Adrenal gland (tissue), 12 donors: ENCODE measurements around the gene PLA2G5. TPM values are rescaled to one million over a fixed set of nuclear protein-coding genes. Genes with fewer than 3 reads are reported as not detected.
A peak's percentile ranks its signal among the peaks of the same experiment; 100 is the strongest.

Experiments used
- DNase-seq, 7 donors: peaks; one replicate each; pipeline ENCODE4 v3.0.0-alpha.2; 2019 to 2020
- H3K27ac ChIP-seq, 5 donors: fragments of 200-600 bp; sonication (generic) in 4 of 5; 1 replicate in 3 of 5; 2 replicates in 2 of 5; pipeline versions ENCODE4 v1.5.1 to v1.8.0; 2016 to 2020; ENCODE audit warnings: mild to moderate bottlenecking in 1 of 5
- H3K27me3 ChIP-seq: fragments of 200-600 bp; 2 replicates; pipeline ENCODE4 v1.8.0; 2021
- H3K36me3 ChIP-seq, 2 donors: fragments of 200-600 bp; replicated peaks in 1 of 2; 1 replicate in 1 of 2; 2 replicates in 1 of 2; pipeline versions ENCODE4 v1.5.1 to v1.8.0; 2018 to 2022
- H3K4me1 ChIP-seq, 2 donors: fragments of 200-600 bp; replicated peaks in 1 of 2; 1 replicate in 1 of 2; 2 replicates in 1 of 2; pipeline versions ENCODE4 v1.5.1 to v1.8.0; 2018 to 2021
- H3K4me3 ChIP-seq, 4 donors: fragments of 200-600 bp; sonication (generic) in 3 of 4; one replicate each; pipeline ENCODE4 v1.5.1; 2016 to 2018
- H3K9me3 ChIP-seq, 3 donors: fragments of 200-600 bp; sonication (generic) in 1 of 3; replicated peaks in 1 of 3; 1 replicate in 2 of 3; 2 replicates in 1 of 3; pipeline versions ENCODE4 v1.5.1 to v1.8.0; 2016 to 2021
- POLR2A ChIP-seq, 2 donors: fragments of 450-650 bp; IDR thresholded peaks; one replicate each; pipeline ENCODE4 v1.6.1; 2017; ENCODE audit warnings: antibody characterized with exemption in 2 of 2, mild to moderate bottlenecking in 2 of 2, moderate library complexity in 1 of 2
- WGBS, 4 donors: extraction: QIAGEN DNeasy Blood & Tissue Kit in 2 of 4; methylation state at CpG; one replicate each; pipeline versions ENCODE4 v1.1.5 to v1.1.7; 2013 to 2017; 5-methylcytosine and 5-hydroxymethylcytosine counted together
- intact Hi-C, 2 donors: fragments of 100-400 bp; cut with DNase I; formaldehyde crosslinking; loops; one replicate each; pipeline versions ENCODE4 v1.14.1 to v1.15.0; 2022 to 2023
- polyA plus RNA-seq, 3 donors: library from polyadenylated mRNA; stranded (reverse); fragments of 200-250 nt in 2 of 3; fragments of 350-450 nt in 1 of 3; fragmentation: Illumina TruSeq in 1 of 3; extraction: RNeasy Lipid Tissue Mini Kit (QIAGEN cat#74804) in 1 of 3; gene quantifications; one replicate each; pipeline ENCODE4 v1.2.3, GENCODE V29; 2013 to 2014
- total RNA-seq, 9 donors: library from RNA; depleted of rRNA in 4 of 9; stranded (reverse); fragments of >200 nt in 4 of 9; fragments of 120-200 nt in 1 of 9; fragmentation: NEBNext Ultra II Directional in 1 of 9; extraction: Animal tissue kit (Norgen Biotek cat#: 25700) in 1 of 9; gene quantifications; one replicate each; pipeline versions ENCODE4 v1.1.0 to v1.2.4, GENCODE V29; 2013 to 2023
- TF ChIP-seq, protein P1 (sequence below), 6 experiments: fragments of 450-650 bp in 4 of 6; fragments of 200-600 bp in 2 of 6; sonication (generic) in 1 of 6; IDR thresholded peaks; 1 replicate in 5 of 6; 2 replicates in 1 of 6; pipeline versions ENCODE4 v1.5.1 to v1.8.0; 2016 to 2021; ENCODE audit warnings: antibody characterized with exemption in 6 of 6, mild to moderate bottlenecking in 2 of 6, moderate library complexity in 1 of 6
- donor health status: healthy with polysubstance abuse.
- donor health status: Bipolar disorder and iron deficiency.
- donor health status: DM: yes; HTN: yes; CAD: no.
- donor health status: DM: no; HTN: no; CAD: no.
- donor health status: DM: no; HTN: no; CAD: no.
- donor health status: DM: yes; HTN: yes; CAD: no.

PLA2G5 gene
- total and polyA plus RNA-seq, 12 donors, result 0.53 to 14.1 (median 1.4) TPM

GRCh38 chr1:20051218-20051829 is 18.7 kb upstream of the PLA2G5 start:
- Histone ChIP-seq H3K27ac (no peak overlapping the region), H3K36me3 (no peaks in the 10 kb centered on the region), H3K4me3 (no peak overlapping the region), H3K27me3 (peaks cover 4% of the 10 kb centered on the region), H3K9me3 (peaks cover 7 to 13% (median 7%) of the 10 kb centered on the region in 3 donors), H3K4me1 (no peaks in the 10 kb centered on the region)
- TF ChIP-seq, protein P1, sequence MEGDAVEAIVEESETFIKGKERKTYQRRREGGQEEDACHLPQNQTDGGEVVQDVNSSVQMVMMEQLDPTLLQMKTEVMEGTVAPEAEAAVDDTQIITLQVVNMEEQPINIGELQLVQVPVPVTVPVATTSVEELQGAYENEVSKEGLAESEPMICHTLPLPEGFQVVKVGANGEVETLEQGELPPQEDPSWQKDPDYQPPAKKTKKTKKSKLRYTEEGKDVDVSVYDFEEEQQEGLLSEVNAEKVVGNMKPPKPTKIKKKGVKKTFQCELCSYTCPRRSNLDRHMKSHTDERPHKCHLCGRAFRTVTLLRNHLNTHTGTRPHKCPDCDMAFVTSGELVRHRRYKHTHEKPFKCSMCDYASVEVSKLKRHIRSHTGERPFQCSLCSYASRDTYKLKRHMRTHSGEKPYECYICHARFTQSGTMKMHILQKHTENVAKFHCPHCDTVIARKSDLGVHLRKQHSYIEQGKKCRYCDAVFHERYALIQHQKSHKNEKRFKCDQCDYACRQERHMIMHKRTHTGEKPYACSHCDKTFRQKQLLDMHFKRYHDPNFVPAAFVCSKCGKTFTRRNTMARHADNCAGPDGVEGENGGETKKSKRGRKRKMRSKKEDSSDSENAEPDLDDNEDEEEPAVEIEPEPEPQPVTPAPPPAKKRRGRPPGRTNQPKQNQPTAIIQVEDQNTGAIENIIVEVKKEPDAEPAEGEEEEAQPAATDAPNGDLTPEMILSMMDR (IDR thresholded peaks at IDR 0.05), result no peak
- no peak for TF ChIP-seq POLR2A (IDR thresholded peaks at IDR 0.05)
- no peak for DNase-seq
- intact Hi-C loops, result no loop called here

- WGBS, 4 donors, result 74 to 75% (median 75%) methylated on average over 2 of the region's 2 CpGs
- TF ChIP-seq, protein P1 (IDR thresholded peaks at IDR 0.05), result no peak
- no peak for TF ChIP-seq POLR2A (IDR thresholded peaks at IDR 0.05)
- peaks cover 4% of the 10 kb centered on the region for H3K27me3 ChIP-seq
- H3K4me1 ChIP-seq, result no peaks in the 10 kb centered on the region
- H3K4me3 ChIP-seq, result no peak overlapping the region
- no peaks in the 10 kb centered on the region for H3K36me3 ChIP-seq
- intact Hi-C loops, result no loop called here
- no peak for DNase-seq
- H3K9me3 ChIP-seq, result peaks cover 7 to 13% (median 7%) of the 10 kb centered on the region in 3 donors
- H3K27ac ChIP-seq, result no peak overlapping the region
These were observed 17.6 kb upstream of the PLA2G5 start for GRCh38 chr1:20052386-20052785.

GRCh38 chr1:20057886-20058420 is 12.0 kb upstream of the PLA2G5 start:
- Histone ChIP-seq H3K4me1 (peaks cover 0 to 6% of the 10 kb centered on the region in 2 donors), H3K27ac (no peak overlapping the region), H3K9me3 (no peaks in the 10 kb centered on the region), H3K27me3 (peaks cover 4% of the 10 kb centered on the region), H3K36me3 (no peaks in the 10 kb centered on the region), H3K4me3 (no peak overlapping the region)
- WGBS, 4 donors, result 62 to 72% (median 66%) methylated on average over 5 of the region's 5 CpGs
- intact Hi-C loops, result no loop called here
- no peak for TF ChIP-seq POLR2A (IDR thresholded peaks at IDR 0.05)
- TF ChIP-seq, protein P1 (IDR thresholded peaks at IDR 0.05), result no peak
- DNase-seq, result no peak

- Histone ChIP-seq H3K4me1 (peaks cover 0 to 6% of the 10 kb centered on the region in 2 donors), H3K9me3 (no peaks in the 10 kb centered on the region), H3K36me3 (no peaks in the 10 kb centered on the region), H3K27me3 (peaks cover 4% of the 10 kb centered on the region), H3K27ac (no peak overlapping the region), H3K4me3 (no peak overlapping the region)
- 0 to 25% (median 9%) methylated on average over 1 of the region's 1 CpG for WGBS, 4 donors
- TF ChIP-seq, protein P1 (IDR thresholded peaks at IDR 0.05), result no peak
- TF ChIP-seq POLR2A (IDR thresholded peaks at IDR 0.05), result no peak
- intact Hi-C loops, result no loop called here
- peak in 1 of 7 donors; percentile 13 for DNase-seq
These were observed 11.5 kb upstream of the PLA2G5 start for GRCh38 chr1:20058531-20058930.
